H1 (cell line): ENCODE data around the gene ENTPD2. TPM values are rescaled to one million over a fixed set of nuclear protein-coding genes. Genes with fewer than 3 reads are reported as not detected.

Experiments used
- ASH2L ChIP-seq: fragments of 200-600, 300-600 bp; sonication (generic); IDR thresholded peaks from one replicate; pipeline ENCODE4 v1.7.1; 2017; ENCODE audit warnings: low read length
- ATF2 ChIP-seq: IDR thresholded peaks from 2 replicates; pipeline ENCODE4 v1.6.1; 2012; ENCODE audit warnings: low read length, inconsistent platforms
- BCL11A ChIP-seq, 2 experiments: IDR thresholded peaks; one replicate each; pipeline ENCODE4 v1.6.1; 2011; ENCODE audit warnings: low read depth in 2 of 2, low read length in 2 of 2, mild to moderate bottlenecking in 2 of 2
- CBX5 ChIP-seq: fragments of 300-800, 300-1000 bp; sonication (generic); IDR thresholded peaks from 2 replicates; pipeline ENCODE4 v1.7.1; 2016; ENCODE audit warnings: antibody characterized with exemption, low read length, low read depth
- CBX8 ChIP-seq: fragments of 300-800, 300-1000 bp; sonication (generic); IDR thresholded peaks from 2 replicates; pipeline ENCODE4 v1.7.1; 2016; ENCODE audit warnings: low read depth, low read length, borderline replicate concordance
- CEBPB ChIP-seq: IDR thresholded peaks from 2 replicates; pipeline ENCODE4 v1.6.1; 2012; ENCODE audit warnings: low read depth, low read length
- CHD2 ChIP-seq: IDR thresholded peaks from 2 replicates; pipeline ENCODE4 v1.6.1; 2012; ENCODE audit warnings: low read length, improper control_type of control experiment
- CTBP2 ChIP-seq: IDR thresholded peaks from 2 replicates; pipeline ENCODE4 v1.7.0; 2011; ENCODE audit warnings: borderline replicate concordance, mild to moderate bottlenecking, moderate library complexity, mixed read lengths, low read length; ENCODE audit not compliant: insufficient read depth, insufficient read length
- EGR1 ChIP-seq: IDR thresholded peaks from 2 replicates; pipeline ENCODE4 v1.6.1; 2011; ENCODE audit warnings: low read depth, low read length, borderline replicate concordance
- GABPA ChIP-seq: IDR thresholded peaks from 2 replicates; pipeline ENCODE4 v1.6.1; 2011; ENCODE audit warnings: mild to moderate bottlenecking, low read length, moderate library complexity, borderline replicate concordance; ENCODE audit not compliant: insufficient read depth
- GTF2F1 ChIP-seq: IDR thresholded peaks from 2 replicates; pipeline ENCODE4 v1.6.1; 2012; ENCODE audit warnings: low read depth, low read length, improper control_type of control experiment, borderline replicate concordance
- HDAC2 ChIP-seq, 2 experiments: fragments of 300-600 bp in 1 of 2; sonication (generic) in 1 of 2; IDR thresholded peaks; 2 replicates each; pipeline ENCODE4 v1.6.1; 2011 to 2012; ENCODE audit warnings: low read depth in 2 of 2, low read length in 2 of 2, mild to moderate bottlenecking in 2 of 2, moderate library complexity in 2 of 2, borderline replicate concordance in 1 of 2, inconsistent platforms in 1 of 2
- KDM5A ChIP-seq: fragments of 200-600 bp; IDR thresholded peaks from 2 replicates; pipeline ENCODE4 v1.7.1; 2012; ENCODE audit warnings: mild to moderate bottlenecking, low read length, inconsistent platforms, mixed read lengths
- NRF1 ChIP-seq: IDR thresholded peaks from 2 replicates; pipeline ENCODE4 v1.6.1; 2011; ENCODE audit warnings: mild to moderate bottlenecking, low read depth, low read length, improper control_type of control experiment
- RAD21 ChIP-seq, 2 experiments: IDR thresholded peaks in 1 of 2; conservative IDR thresholded peaks in 1 of 2; 2 replicates each; pipeline ENCODE4 v1.6.1; 2011; ENCODE audit warnings: low read depth in 2 of 2, low read length in 2 of 2, improper control_type of control experiment in 1 of 2, inconsistent platforms in 1 of 2, mild to moderate bottlenecking in 1 of 2, moderate library complexity in 1 of 2
- SAP30 ChIP-seq: fragments of 300-600 bp; sonication (generic); IDR thresholded peaks from 2 replicates; pipeline ENCODE4 v1.7.1; 2012; ENCODE audit warnings: low read length, moderate library complexity, mild to moderate bottlenecking, inconsistent platforms; ENCODE audit not compliant: insufficient read depth, insufficient replicate concordance
- SP1 ChIP-seq: IDR thresholded peaks from 2 replicates; pipeline ENCODE4 v1.6.1; 2011; ENCODE audit warnings: low read depth, low read length
- SP4 ChIP-seq: IDR thresholded peaks from 2 replicates; pipeline ENCODE4 v1.6.1; 2012; ENCODE audit warnings: low read length, inconsistent platforms
- TEAD4 ChIP-seq: IDR thresholded peaks from 2 replicates; pipeline ENCODE4 v1.6.1; 2012; ENCODE audit warnings: low read depth, low read length, inconsistent platforms, mixed read lengths
- ZNF274 ChIP-seq: IDR thresholded peaks from 2 replicates; pipeline ENCODE4 v1.7.0; 2012; ENCODE audit warnings: low read length, borderline replicate concordance; ENCODE audit errors: extremely low read depth
- polyA plus RNA-seq, 7 experiments: library from polyadenylated mRNA; depleted of rRNA in 3 of 7; stranded (reverse) in 5 of 7; unstranded in 2 of 7; fragments of >200 nt in 5 of 7; fragments of 200-250 nt in 2 of 7; gene quantifications; 1 replicate in 5 of 7; 2 replicates in 1 of 7; 4 replicates in 1 of 7; pipeline versions ENCODE4 v1.2.1 to v1.2.3, GENCODE V29; 2011 to 2013; ENCODE audit warnings: missing spikeins in 2 of 7, mixed read lengths in 2 of 7
- total RNA-seq: library from RNA; stranded (reverse); fragmentation: NEBNext Ultra II Directional; extraction: Animal tissue kit (Norgen Biotek cat#: 25700); gene quantifications from 2 replicates; pipeline ENCODE4 v1.2.1, GENCODE V29; 2021
- TF ChIP-seq, protein P1 (sequence below): IDR thresholded peaks from 2 replicates; pipeline ENCODE4 v1.6.1; 2011; ENCODE audit warnings: low read depth, mild to moderate bottlenecking, low read length; ENCODE audit not compliant: insufficient read depth

The ENTPD2 gene
- total and polyA plus RNA-seq, 2 of the 8 experiments (the other 6 are each of a cell fraction or from before 2014, with no cell fraction given), result 0.65 to 3.8 TPM

- TF ChIP-seq GTF2F1 (peak; percentile 25; the same call in 1 of the 2 replicates), ATF2 (no peak), KDM5A (no peak), ZNF274 (no peak), SP1 (no peak), HDAC2 (IDR thresholded peaks at IDR 0.05; ENCODE audit: borderline replicate concordance in 1 of 2, low read depth in 2 of 2, low read length in 2 of 2) (no peak), CBX8 (no peak), CEBPB (0 out of 2 replicates have a peak, but pooled peaks have one; percentile 25), RAD21 (IDR thresholded peaks at IDR 0.05 in 1 of 2, conservative IDR thresholded peaks at IDR 0.05 in 1 of 2; ENCODE audit: low read depth in 2 of 2, low read length in 2 of 2) (peak; percentile 87 to 90), CBX5 (no peak), CTBP2 (no peak), TEAD4 (no peak), SP4 (no peak), ASH2L (no peak), SAP30 (no peak), GABPA (peak; percentile 68; the same call in 1 of the 2 replicates), NRF1 (no peak), CHD2 (no peak), EGR1 (no peak), BCL11A (IDR thresholded peaks at IDR 0.05; ENCODE audit: low read depth in 2 of 2, low read length in 2 of 2) (no peak)
- TF ChIP-seq, protein P1, sequence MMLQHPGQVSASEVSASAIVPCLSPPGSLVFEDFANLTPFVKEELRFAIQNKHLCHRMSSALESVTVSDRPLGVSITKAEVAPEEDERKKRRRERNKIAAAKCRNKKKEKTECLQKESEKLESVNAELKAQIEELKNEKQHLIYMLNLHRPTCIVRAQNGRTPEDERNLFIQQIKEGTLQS, result no peak
Measured at GRCh38 chr9:137034709-137035506, 19.0 kb downstream of the ENTPD2 start (continued).
